Measurements from ENCODE around the gene SUSD3.
A peak's percentile ranks its signal among the peaks of the same experiment; 100 is the strongest.

The SUSD3 gene

DNA sequence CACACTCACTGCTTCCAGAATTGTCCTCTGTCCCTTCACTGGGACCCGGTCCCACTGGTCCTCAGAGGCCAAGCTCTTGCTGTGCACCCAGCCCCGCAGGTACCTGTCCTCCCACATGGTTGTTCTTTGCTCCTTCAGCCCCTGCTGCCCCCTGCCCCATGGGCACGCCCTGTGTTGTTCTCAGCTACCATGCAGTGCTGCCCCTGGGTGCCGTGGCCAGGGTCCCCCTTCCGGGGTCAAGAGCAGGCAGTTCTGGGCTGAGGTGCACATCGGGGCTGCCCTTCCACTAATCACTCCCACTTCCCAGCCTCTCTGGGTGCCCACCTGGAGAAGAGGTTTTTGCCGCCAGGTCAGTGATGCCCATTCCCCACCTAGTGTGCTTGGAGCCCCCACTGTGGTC is 31.9 kb upstream of the SUSD3 start:
- Histone ChIP-seq H3K27ac (ENCODE audit: low read length) (peak overlapping the region; percentile 69), H3K79me2 (ENCODE audit: insufficient read depth, low read length) (no peaks in the 10 kb centered on the region), H4K20me1 (ENCODE audit: insufficient read depth, low read length) (0 out of 2 replicates have a peak, but pooled peaks cover 10% of the 10 kb centered on the region), H3K9ac (ENCODE audit: low read depth, low read length) (peak overlapping the region; percentile 27), H3K27me3 (ENCODE audit: insufficient read depth, low read length, poor library complexity) (no peaks in the 10 kb centered on the region), H3K4me1 (ENCODE audit: insufficient read depth, low read length) (peaks cover 48% of the 10 kb centered on the region), H3K9me3 (ENCODE audit: insufficient read depth, low read length, severe bottlenecking) (no peaks in the 10 kb centered on the region), H2AFZ (ENCODE audit: low read depth, low read length) (no peak overlapping the region), H3K4me2 (ENCODE audit: insufficient read depth, low read length) (no peak overlapping the region; the same call in 1 of the 2 replicates), H3K4me3 (ENCODE audit: low read depth in 1 of 2, low read length in 2 of 2) (no peak overlapping the region), H3K36me3 (ENCODE audit: insufficient read depth, low read length) (peaks cover 76% of the 10 kb centered on the region)
- DNase-seq (no peak), ATAC-seq (ENCODE audit: insufficient read depth, low read depth) (no peak)
- TF ChIP-seq, protein P1, sequence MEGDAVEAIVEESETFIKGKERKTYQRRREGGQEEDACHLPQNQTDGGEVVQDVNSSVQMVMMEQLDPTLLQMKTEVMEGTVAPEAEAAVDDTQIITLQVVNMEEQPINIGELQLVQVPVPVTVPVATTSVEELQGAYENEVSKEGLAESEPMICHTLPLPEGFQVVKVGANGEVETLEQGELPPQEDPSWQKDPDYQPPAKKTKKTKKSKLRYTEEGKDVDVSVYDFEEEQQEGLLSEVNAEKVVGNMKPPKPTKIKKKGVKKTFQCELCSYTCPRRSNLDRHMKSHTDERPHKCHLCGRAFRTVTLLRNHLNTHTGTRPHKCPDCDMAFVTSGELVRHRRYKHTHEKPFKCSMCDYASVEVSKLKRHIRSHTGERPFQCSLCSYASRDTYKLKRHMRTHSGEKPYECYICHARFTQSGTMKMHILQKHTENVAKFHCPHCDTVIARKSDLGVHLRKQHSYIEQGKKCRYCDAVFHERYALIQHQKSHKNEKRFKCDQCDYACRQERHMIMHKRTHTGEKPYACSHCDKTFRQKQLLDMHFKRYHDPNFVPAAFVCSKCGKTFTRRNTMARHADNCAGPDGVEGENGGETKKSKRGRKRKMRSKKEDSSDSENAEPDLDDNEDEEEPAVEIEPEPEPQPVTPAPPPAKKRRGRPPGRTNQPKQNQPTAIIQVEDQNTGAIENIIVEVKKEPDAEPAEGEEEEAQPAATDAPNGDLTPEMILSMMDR (IDR thresholded peaks at IDR 0.05; ENCODE audit: borderline replicate concordance, extremely low read depth, low read length, poor library complexity, severe bottlenecking): no peak
- no peak for TF ChIP-seq EZH2 (IDR thresholded peaks at IDR 0.05; ENCODE audit: borderline replicate concordance, low read depth, low read length, severe bottlenecking)

DNA sequence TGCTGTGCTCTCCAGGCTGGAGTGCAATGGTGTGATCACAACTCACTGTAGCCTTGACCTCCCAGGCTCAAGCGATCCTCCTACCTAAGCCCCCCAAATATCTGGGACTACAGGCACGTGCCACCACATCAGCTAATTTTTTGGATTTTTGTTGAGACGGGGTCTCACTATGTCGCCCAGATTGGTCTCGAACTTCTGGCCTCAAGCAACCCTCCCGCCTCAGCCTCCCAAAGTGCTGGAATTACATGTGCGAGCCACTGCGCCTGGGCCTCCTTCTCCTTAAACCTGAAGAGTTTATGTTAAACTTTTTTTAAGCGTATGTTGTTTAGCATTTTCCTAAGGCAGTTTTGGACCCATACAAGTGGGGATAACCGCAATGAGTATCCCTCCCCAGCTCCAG is 30.8 kb upstream of the SUSD3 start:
- Histone ChIP-seq H3K9me3 (ENCODE audit: insufficient read depth, low read length, severe bottlenecking) (no peaks in the 10 kb centered on the region), H2AFZ (ENCODE audit: low read depth, low read length) (no peak overlapping the region), H3K79me2 (ENCODE audit: insufficient read depth, low read length) (no peaks in the 10 kb centered on the region), H3K27me3 (ENCODE audit: insufficient read depth, low read length, poor library complexity) (no peaks in the 10 kb centered on the region), H4K20me1 (ENCODE audit: insufficient read depth, low read length) (0 out of 2 replicates have a peak, but pooled peaks cover 10% of the 10 kb centered on the region), H3K9ac (ENCODE audit: low read depth, low read length) (peak overlapping the region; percentile 10), H3K27ac (ENCODE audit: low read length) (peak overlapping the region; percentile 69), H3K36me3 (ENCODE audit: insufficient read depth, low read length) (peaks cover 76% of the 10 kb centered on the region), H3K4me2 (ENCODE audit: insufficient read depth, low read length) (peak overlapping the region; percentile 18), H3K4me3 (ENCODE audit: low read depth in 1 of 2, low read length in 2 of 2) (no peak overlapping the region), H3K4me1 (ENCODE audit: insufficient read depth, low read length) (peaks cover 48% of the 10 kb centered on the region)
- TF ChIP-seq, protein P1 (IDR thresholded peaks at IDR 0.05; ENCODE audit: borderline replicate concordance, extremely low read depth, low read length, poor library complexity, severe bottlenecking): no peak
- no peak for TF ChIP-seq EZH2 (IDR thresholded peaks at IDR 0.05; ENCODE audit: borderline replicate concordance, low read depth, low read length, severe bottlenecking)
- ATAC-seq (ENCODE audit: insufficient read depth, low read depth): no peak
- DNase-seq: no peak

DNA sequence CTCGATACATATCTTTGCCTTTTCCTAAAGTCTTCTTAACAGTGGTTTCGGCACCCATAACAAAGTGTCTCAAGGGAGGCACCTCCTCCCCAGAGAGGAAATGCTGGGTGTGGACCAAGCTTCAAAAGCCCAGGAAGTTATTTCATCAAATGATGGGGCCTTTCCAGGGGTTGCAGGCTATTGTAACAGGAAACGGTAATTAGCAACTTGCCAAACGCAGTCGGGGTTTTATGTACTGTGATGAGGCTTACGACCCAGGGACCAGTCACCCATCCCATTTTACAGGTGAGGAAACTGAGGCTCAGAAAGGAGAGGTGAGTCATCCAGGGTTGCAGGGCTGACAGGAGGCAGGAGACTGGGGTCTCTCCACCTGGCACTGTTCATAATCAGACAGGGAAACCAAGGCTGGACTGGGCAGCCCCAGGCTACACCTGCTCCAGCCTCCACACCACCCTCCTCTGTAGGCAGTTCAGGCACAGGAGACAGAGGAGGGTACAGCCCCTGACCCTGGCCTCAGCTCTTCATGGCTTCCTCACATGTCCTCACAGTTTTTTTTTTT is 30.0 kb upstream of the SUSD3 start:
- Histone ChIP-seq H4K20me1 (ENCODE audit: insufficient read depth, low read length) (0 out of 2 replicates have a peak, but pooled peaks cover 10% of the 10 kb centered on the region), H3K4me3 (ENCODE audit: low read depth in 1 of 2, low read length in 2 of 2) (no peak overlapping the region), H3K9me3 (ENCODE audit: insufficient read depth, low read length, severe bottlenecking) (no peaks in the 10 kb centered on the region), H3K9ac (ENCODE audit: low read depth, low read length) (peak overlapping the region; percentile 31; the same call in 1 of the 2 replicates), H3K4me1 (ENCODE audit: insufficient read depth, low read length) (peaks cover 48% of the 10 kb centered on the region), H3K79me2 (ENCODE audit: insufficient read depth, low read length) (no peaks in the 10 kb centered on the region), H2AFZ (ENCODE audit: low read depth, low read length) (no peak overlapping the region), H3K4me2 (ENCODE audit: insufficient read depth, low read length) (peak overlapping the region; percentile 32; the same call in 1 of the 2 replicates), H3K27ac (ENCODE audit: low read length) (peak overlapping the region; percentile 79), H3K27me3 (ENCODE audit: insufficient read depth, low read length, poor library complexity) (no peaks in the 10 kb centered on the region), H3K36me3 (ENCODE audit: insufficient read depth, low read length) (peaks cover 76% of the 10 kb centered on the region)
- ATAC-seq (ENCODE audit: insufficient read depth, low read depth): peak; percentile 93
- DNase-seq: peak; percentile 87
- no peak for TF ChIP-seq EZH2 (IDR thresholded peaks at IDR 0.05; ENCODE audit: borderline replicate concordance, low read depth, low read length, severe bottlenecking)
- TF ChIP-seq, protein P1 (IDR thresholded peaks at IDR 0.05; ENCODE audit: borderline replicate concordance, extremely low read depth, low read length, poor library complexity, severe bottlenecking): no peak
